Stimulated activated CD4-positive, alpha-beta T cell treated with anti-CD3 and anti-CD28 coated beads, Interleukin-1b, Interleukin-23, amount 100 ng/mL, for 4 hours (primary cell): ENCODE data around the gene MAGI2.

Source experiments
- DNase-seq, 2 donors: peaks; one replicate each; pipeline ENCODE4 v3.0.0-alpha.2; 2020; ENCODE audit warnings: low read depth in 2 of 2

MAGI2 gene

GRCh38 chr7:78413568-78413967 is 1039.9 kb downstream of the MAGI2 start:
- DNase-seq: no peak

DNA sequence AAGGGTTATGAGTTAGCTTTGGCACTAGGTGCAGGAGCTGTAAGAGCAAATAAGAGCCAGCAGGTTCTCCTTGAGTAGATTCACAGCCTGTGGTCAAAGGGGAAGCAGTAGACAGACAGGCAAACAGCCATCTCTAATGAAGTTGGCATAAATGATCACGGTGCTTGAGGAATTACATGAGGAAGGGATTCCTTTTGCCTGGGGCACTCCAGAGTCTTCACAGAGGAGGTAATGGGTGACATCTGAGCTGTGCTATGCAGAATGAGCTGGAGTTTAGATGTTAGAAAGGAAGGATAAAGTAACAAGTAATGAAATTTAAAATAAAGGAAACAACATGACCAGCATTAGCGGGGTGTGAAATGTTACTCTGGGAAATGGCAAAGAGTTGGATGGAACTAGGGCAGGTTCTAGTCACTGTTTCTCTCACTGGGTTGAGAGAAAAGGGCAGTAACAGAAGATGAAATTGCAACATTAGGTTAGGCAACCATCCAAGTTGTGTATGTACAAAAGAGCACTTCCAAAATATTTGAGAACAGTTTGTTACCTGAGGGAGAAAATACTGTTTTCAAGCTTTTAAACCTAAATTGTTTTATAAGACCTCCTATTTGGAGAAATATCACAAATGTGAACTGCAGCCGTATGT is 1041.1 kb downstream of the MAGI2 start:
- DNase-seq: no peak

GRCh38 chr7:78407031-78407430 is 1046.4 kb downstream of the MAGI2 start:
- DNase-seq: no peak

DNA sequence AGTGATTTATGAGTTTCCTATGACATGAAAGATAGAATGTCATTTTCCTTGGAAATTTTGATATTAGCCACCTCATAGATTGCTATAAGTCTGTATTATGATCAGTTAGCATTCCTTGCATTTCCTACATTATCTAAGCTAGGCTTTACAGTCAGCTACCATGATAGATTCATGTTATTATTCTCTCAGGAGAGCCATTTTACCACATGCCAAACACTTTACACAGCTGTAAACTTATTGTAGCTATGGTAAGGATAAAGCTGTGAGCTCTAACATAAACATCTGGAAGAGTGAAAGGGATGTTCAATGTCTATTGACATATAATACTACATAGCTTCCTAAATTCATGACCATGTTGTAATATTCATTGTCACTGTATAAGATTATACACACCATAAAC is 1046.9 kb downstream of the MAGI2 start:
- DNase-seq: no peak

- DNase-seq: no peak
Measured at GRCh38 chr7:78402096-78402495, 1051.4 kb downstream of the MAGI2 start.

DNA sequence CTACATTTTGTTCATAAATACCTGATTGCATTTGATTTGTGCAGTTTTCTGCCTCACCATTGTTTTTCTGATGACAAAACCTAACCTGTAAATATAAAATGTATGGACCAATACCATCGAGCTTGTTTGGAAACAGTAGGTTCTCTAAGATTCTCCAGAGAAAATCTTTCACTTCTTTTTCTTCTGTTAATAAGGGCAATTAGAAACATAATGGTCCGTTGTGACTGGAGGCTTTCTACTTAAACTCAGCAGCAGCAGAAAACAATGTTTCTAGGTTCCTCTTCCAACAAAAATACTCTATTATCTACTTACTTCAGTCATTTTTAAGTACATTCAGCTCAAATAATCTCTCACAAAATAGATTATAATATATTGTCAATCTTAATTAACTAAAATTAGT is 1053.4 kb downstream of the MAGI2 start:
- no peak for DNase-seq

- no peak for DNase-seq
Measured at GRCh38 chr7:78399033-78399769, 1054.3 kb downstream of the MAGI2 start.

DNA sequence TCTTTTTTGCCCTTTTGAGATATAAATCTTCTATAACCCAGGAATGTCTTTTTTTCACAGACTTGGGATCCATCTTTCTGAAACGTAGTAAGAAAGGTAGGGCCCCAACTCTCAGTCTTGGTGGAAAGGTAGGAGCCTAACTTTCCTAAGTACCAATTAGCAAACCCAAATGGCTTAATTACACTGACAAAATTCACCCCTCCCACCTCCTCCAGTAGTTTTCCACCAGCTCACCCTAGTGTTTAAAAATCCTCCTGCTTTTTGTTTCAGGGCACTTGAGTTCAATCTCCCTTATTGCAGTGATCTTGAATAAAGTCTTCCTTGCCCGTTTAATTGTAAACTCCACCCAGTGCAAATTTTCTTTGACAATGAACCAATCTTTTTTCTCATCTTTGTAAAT is 1054.9 kb downstream of the MAGI2 start:
- no peak for DNase-seq

GRCh38 chr7:78398081-78398480 is 1055.4 kb downstream of the MAGI2 start:
- no peak for DNase-seq

DNA sequence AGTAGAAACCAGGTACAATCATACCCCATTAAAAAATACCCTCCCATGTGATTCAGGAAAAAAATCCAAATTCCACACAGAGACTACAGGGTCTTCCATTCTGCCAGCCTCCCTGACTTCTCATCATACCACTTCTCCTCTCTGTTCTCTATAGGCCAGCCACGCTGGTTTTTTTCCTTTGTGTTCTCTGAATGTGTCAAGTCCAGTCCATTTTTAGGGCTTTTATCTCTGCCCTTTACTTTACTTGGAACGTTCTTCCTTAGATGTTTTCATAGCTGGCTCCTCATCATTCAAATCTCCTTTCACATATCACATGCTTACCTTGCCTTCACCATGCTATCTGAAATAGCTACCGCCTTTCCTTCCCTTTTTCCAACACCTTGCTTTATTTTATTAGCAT is 1057.3 kb downstream of the MAGI2 start:
- DNase-seq: no peak

GRCh38 chr7:78395298-78396036 is 1058.0 kb downstream of the MAGI2 start:
- DNase-seq: no peak

DNA sequence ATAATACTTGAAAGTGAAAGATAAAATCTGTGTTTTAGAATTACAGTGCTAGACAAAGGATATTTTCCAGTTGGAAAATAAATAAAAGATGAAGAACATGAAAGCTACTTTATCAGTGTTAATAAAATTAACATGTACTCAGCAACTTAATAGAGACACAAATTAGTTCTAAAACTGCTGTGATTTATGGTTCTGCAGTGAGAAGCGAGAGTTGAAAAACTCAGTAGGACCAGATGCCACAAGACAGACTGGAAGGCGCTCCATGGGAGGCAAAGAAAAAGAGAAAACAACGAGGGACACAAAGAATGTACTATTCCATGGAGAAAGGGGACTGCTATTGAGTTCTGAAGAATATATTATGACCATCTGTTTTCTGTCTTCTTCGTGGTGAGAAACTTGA is 1064.4 kb downstream of the MAGI2 start:
- no peak for DNase-seq

GRCh38 chr7:78386520-78386919 is 1066.9 kb downstream of the MAGI2 start:
- DNase-seq: no peak

GRCh38 chr7:78383096-78383880 is 1070.2 kb downstream of the MAGI2 start:
- DNase-seq: no peak

GRCh38 chr7:78379148-78379547 is 1074.3 kb downstream of the MAGI2 start:
- no peak for DNase-seq

DNA sequence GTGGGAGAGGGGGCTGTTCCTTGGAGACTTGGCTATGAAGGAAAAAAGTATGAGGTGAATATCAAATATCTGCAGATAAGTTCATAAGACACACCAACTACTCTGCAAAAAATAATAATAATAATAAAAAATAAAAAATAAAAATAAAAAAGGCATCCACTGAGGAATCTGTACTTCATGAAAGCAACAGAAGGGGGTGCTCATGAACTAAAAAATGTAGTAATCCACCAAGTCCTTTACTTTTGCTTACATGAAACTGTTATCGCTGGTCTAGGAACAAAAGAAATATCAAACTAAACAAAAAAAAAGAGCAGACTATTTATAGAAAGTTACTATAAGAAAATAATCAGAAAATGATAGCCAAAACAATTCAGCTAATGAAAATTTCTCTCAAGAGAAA is 1075.9 kb downstream of the MAGI2 start:
- no peak for DNase-seq

DNA sequence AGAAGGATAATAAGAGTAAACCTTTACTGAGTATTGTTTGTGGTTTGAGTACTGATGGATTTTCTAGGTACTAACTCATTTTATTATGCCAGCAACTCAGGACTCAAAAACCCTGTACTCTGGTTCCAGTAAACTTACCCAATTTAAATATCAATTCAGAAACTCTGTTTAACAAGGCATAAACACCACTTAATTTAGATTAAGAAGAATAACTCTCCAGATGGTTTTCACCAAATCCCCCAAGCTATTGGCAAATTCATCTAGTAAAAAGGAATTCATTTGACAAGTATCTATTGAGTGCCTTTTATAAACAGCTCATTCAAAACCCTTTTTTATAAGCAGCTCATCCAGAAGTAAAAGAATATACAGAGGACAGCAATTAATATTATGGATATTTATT is 1082.5 kb downstream of the MAGI2 start:
- DNase-seq: no peak

GRCh38 chr7:78368771-78369170 is 1084.7 kb downstream of the MAGI2 start:
- no peak for DNase-seq

DNA sequence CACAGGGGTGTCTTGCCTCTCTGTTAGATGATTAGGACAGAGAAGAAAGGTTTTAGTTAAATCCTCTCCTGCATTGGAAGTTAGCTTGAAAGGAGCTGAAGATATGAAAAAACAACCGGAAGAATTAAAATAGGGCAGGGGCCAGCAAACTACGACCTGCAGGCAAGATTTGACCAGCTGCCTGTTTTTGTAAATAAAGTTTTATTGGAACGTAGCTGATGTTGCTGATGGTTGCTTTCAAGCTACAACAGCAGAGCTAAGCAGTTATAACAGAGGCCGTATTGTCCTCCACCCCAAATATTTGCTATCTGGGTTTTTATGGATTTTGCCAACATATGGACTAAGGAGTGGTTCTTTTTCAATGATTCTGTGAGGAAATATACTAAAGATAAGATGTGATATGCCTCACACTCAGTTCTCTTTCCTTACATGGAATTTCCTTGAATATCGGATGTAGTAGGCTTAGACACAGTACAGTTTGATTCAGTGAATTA is 1086.1 kb downstream of the MAGI2 start:
- DNase-seq: no peak

DNA sequence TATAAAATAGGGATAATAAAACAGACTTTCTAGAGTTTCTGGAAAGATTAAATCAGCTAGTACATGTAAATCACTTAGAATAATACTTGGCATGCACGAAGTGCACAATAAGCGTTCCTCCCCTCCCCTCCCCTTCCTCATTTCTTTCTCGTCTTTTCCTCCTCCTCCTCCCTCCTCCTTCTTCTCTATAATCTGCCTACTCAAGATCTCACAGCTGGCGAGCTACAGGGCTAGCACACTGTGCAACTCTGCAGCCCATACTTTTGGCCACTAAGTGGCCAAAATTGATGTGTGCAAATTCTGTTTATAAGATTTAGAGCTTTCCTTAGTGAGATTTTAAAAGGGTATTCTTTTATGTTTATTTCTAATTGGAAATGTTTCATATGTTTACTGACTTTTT is 1089.6 kb downstream of the MAGI2 start:
- no peak for DNase-seq

GRCh38 chr7:78359836-78360235 is 1093.6 kb downstream of the MAGI2 start:
- DNase-seq: no peak

- DNase-seq: no peak
Measured at GRCh38 chr7:78357709-78358108, 1095.8 kb downstream of the MAGI2 start.
